CD4-positive, alpha-beta T cell (primary cell): ENCODE measurements around the gene INTS6. TPM values are rescaled to one million over a fixed set of nuclear protein-coding genes. Genes with fewer than 3 reads are reported as not detected.

Source experiments
- ATAC-seq: fragments of 200-7000 bp; cut with Tn5 transposase; one replicate; pipeline ENCODE4 v1.10.0; 2022; ENCODE audit warnings: mild to moderate bottlenecking; ENCODE audit not compliant: poor library complexity
- CTCF ChIA-PET: fragments of 350-600 bp; sonication (Branson Sonifier 250); formaldehyde crosslinking; loops from one replicate; lab custom pipeline; 2021; ENCODE audit warnings: antibody characterized with exemption, inconsistent platforms; lab: Charles Lee
- POLR2A ChIA-PET: fragments of 350-600 bp; sonication (Branson Sonifier 250); formaldehyde crosslinking; loops from one replicate; lab custom pipeline; 2021; ENCODE audit warnings: antibody characterized with exemption, inconsistent platforms; lab: Charles Lee
- DNase-seq, 14 experiments: peaks; one replicate each; pipeline ENCODE4 v3.0.0-alpha.2; 2013 to 2020; ENCODE audit warnings: mixed read lengths in 2 of 14
- H3K27ac ChIP-seq, 2 donors: one replicate each; pipeline versions ENCODE4 v1.5.1 to v1.7.0; 2013; ENCODE audit warnings: low read length in 2 of 2, low read depth in 1 of 2, mild to moderate bottlenecking in 1 of 2
- H3K27me3 ChIP-seq, 2 experiments: 1 replicate in 1 of 2; 2 replicates in 1 of 2; pipeline versions ENCODE4 v1.6.1 to v1.7.0; 2013; ENCODE audit warnings: low read length in 2 of 2, control low read depth in 1 of 2, mild to moderate bottlenecking in 1 of 2, moderate library complexity in 1 of 2; ENCODE audit not compliant: insufficient read depth in 2 of 2, control insufficient read depth in 1 of 2
- H3K36me3 ChIP-seq: one replicate; pipeline ENCODE4 v1.6.1; 2013; ENCODE audit warnings: low read length, control low read depth; ENCODE audit not compliant: insufficient read depth
- H3K4me1 ChIP-seq: one replicate; pipeline ENCODE4 v1.6.1; 2013; ENCODE audit warnings: low read length, control low read depth; ENCODE audit not compliant: insufficient read depth
- H3K4me3 ChIP-seq: one replicate; pipeline ENCODE4 v1.5.1; 2013; ENCODE audit warnings: mild to moderate bottlenecking, low read length, moderate library complexity
- H3K9me3 ChIP-seq, 2 experiments: 1 replicate in 1 of 2; 2 replicates in 1 of 2; pipeline versions ENCODE4 v1.6.1 to v1.7.0; 2013; ENCODE audit warnings: low read length in 2 of 2, mild to moderate bottlenecking in 2 of 2, control low read depth in 1 of 2, moderate library complexity in 1 of 2; ENCODE audit not compliant: control insufficient read depth in 1 of 2, insufficient read depth in 1 of 2
- H3K27ac Mint-ChIP-seq: one replicate; pipeline ENCODE4 v1.8.0; 2020; ENCODE audit warnings: mixed read lengths
- H3K27me3 Mint-ChIP-seq: one replicate; pipeline ENCODE4 v1.8.0; 2021; ENCODE audit warnings: mixed read lengths
- H3K36me3 Mint-ChIP-seq: one replicate; pipeline ENCODE4 v1.8.0; 2021; ENCODE audit warnings: low read depth, mixed read lengths
- H3K4me1 Mint-ChIP-seq: one replicate; pipeline ENCODE4 v1.8.0; 2021; ENCODE audit warnings: low read depth, mixed read lengths
- H3K4me3 Mint-ChIP-seq: one replicate; pipeline ENCODE4 v1.8.0; 2020; ENCODE audit warnings: mild to moderate bottlenecking, mixed read lengths
- H3K9me3 Mint-ChIP-seq: one replicate; pipeline ENCODE4 v1.8.0; 2020; ENCODE audit warnings: mixed read lengths
- CTCF ChIP-seq: fragments of 200-600 bp; IDR thresholded peaks from one replicate; pipeline ENCODE4 v1.8.0; 2022; ENCODE audit warnings: antibody characterized with exemption, mild to moderate bottlenecking
- intact Hi-C, 2 experiments: fragments of 100-400 bp; cut with DNase I in 1 of 2; cut with micrococcal nuclease in 1 of 2; formaldehyde crosslinking; loops; one replicate each; pipeline versions ENCODE4 v1.15.1 to v1.9.0; 2023 to 2025; cut with DNase I, micrococcal nuclease
- total RNA-seq, 174 experiments: library from RNA in 2 of 174; stranded (reverse) in 2 of 174; gene quantifications; one replicate each; pipeline ENCODE4 v1.2.3 and lab custom pipeline; 2021 to 2026

The INTS6 gene
- total RNA-seq, 2 experiments from 2014 or later, result 40.8 to 45.8 TPM

- intact Hi-C loops, result no loop called here
- Histone ChIP-seq H3K4me3 (no peak overlapping the region), H3K4me1 (no peaks in the 10 kb centered on the region), H3K27ac (no peak overlapping the region), H3K9me3 (no peaks in the 10 kb centered on the region), H3K27me3 (no peaks in the 10 kb centered on the region), H3K36me3 (no peaks in the 10 kb centered on the region)
- Mint-ChIP-seq H3K27ac (no peak overlapping the region), H3K4me3 (no peak overlapping the region), H3K9me3 (no peaks in the 10 kb centered on the region), H3K27me3 (no peaks in the 10 kb centered on the region), H3K36me3 (no peaks in the 10 kb centered on the region), H3K4me1 (no peaks in the 10 kb centered on the region)
- POLR2A ChIA-PET, result no interaction called here
- no peak for TF ChIP-seq CTCF
- ATAC-seq, result no peak
- CTCF ChIA-PET, result no interaction called here
- DNase-seq, result no peak
These were observed 134.8 kb downstream of the INTS6 start for GRCh38 chr13:51318015-51318414.

- intact Hi-C loops, result no loop called here
- no peaks in the 10 kb centered on the region for H3K36me3 Mint-ChIP-seq
- no peaks in the 10 kb centered on the region for H3K9me3 Mint-ChIP-seq
- no peak overlapping the region for H3K27ac Mint-ChIP-seq
- peaks cover 0 to 2% of the 10 kb centered on the region in 2 experiments for H3K27me3 ChIP-seq
- ChIA-PET CTCF (no interaction called here), POLR2A (no interaction called here)
- H3K4me1 ChIP-seq, result no peaks in the 10 kb centered on the region
- no peaks in the 10 kb centered on the region for H3K9me3 ChIP-seq
- H3K36me3 ChIP-seq, result no peaks in the 10 kb centered on the region
- H3K4me1 Mint-ChIP-seq, result no peaks in the 10 kb centered on the region
- no peaks in the 10 kb centered on the region for H3K27me3 Mint-ChIP-seq
- no peak overlapping the region for H3K4me3 Mint-ChIP-seq
- no peak for ATAC-seq
- no peak overlapping the region for H3K4me3 ChIP-seq
- no peak for TF ChIP-seq CTCF
- no peak for DNase-seq
- no peak overlapping the region for H3K27ac ChIP-seq
These were observed 135.6 kb downstream of the INTS6 start for GRCh38 chr13:51317262-51317661.

DNA sequence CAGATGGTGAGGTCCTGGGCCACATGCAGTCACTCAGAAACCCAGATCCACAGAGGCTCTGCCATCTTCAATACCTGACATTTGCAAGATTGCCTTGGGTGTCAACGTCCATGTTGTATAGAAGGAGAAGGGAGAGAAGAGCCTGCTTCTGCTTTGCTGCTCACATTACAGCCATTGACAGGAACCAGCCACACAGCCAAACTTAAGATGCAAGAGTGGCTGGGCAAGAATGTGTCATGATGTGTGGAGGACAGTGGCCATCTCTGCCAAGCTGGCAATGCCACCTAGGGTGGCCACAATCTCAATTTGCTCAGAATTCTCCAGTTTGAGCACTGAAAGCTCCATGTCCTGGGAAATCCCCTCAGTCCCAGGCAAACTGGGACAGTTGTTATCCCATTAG lies 139.2 kb downstream of the INTS6 start:
- Mint-ChIP-seq H3K27ac (no peak overlapping the region), H3K4me1 (no peaks in the 10 kb centered on the region), H3K27me3 (no peaks in the 10 kb centered on the region), H3K4me3 (no peak overlapping the region), H3K9me3 (no peaks in the 10 kb centered on the region), H3K36me3 (no peaks in the 10 kb centered on the region)
- TF ChIP-seq CTCF, result no peak
- no peak for DNase-seq
- H3K27me3 ChIP-seq, result peaks cover 0 to 7% of the 10 kb centered on the region in 2 experiments
- ATAC-seq, result no peak
- POLR2A ChIA-PET, result no interaction called here
- intact Hi-C loops, result no loop called here
- no peak overlapping the region for H3K27ac ChIP-seq
- no peaks in the 10 kb centered on the region for H3K4me1 ChIP-seq
- no peaks in the 10 kb centered on the region for H3K9me3 ChIP-seq
- no peaks in the 10 kb centered on the region for H3K36me3 ChIP-seq
- CTCF ChIA-PET, result no interaction called here
- H3K4me3 ChIP-seq, result no peak overlapping the region
